AG10803 (cell line): ENCODE results near the gene RNF175.

Experiments
- DNase-seq: peaks from one replicate; pipeline ENCODE4 v3.0.0; 2010; ENCODE audit warnings: low read depth
- H3K4me3 ChIP-seq: 2 replicates; pipeline ENCODE4 v1.5.1; 2011; ENCODE audit warnings: mild to moderate bottlenecking, low read length, control low read depth
- TF ChIP-seq, protein P1 (sequence below): conservative IDR thresholded peaks from 2 replicates; pipeline ENCODE4 v1.5.1; 2011; ENCODE audit warnings: mild to moderate bottlenecking, low read length, control low read depth, inconsistent platforms

RNF175 gene

DNA sequence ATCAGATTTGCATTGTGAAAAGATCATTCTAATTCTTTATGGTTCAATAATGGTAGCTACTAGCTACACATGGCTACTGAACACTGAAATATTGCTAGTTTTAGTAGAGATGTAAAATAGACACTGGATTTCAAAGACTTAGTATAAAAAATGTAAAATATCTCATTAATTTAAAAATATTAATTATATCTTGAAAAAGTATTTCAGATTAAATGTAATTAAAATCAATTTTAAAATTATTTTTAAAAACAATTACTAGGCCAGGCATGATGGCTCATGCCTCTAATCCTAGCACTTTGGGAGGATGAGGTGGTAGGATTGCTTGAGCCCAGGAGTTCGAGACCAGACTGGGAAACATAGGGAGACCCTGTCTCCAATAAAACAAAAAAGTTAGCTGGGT is 96.2 kb downstream of the RNF175 start:
- no peak for DNase-seq
- TF ChIP-seq, protein P1, sequence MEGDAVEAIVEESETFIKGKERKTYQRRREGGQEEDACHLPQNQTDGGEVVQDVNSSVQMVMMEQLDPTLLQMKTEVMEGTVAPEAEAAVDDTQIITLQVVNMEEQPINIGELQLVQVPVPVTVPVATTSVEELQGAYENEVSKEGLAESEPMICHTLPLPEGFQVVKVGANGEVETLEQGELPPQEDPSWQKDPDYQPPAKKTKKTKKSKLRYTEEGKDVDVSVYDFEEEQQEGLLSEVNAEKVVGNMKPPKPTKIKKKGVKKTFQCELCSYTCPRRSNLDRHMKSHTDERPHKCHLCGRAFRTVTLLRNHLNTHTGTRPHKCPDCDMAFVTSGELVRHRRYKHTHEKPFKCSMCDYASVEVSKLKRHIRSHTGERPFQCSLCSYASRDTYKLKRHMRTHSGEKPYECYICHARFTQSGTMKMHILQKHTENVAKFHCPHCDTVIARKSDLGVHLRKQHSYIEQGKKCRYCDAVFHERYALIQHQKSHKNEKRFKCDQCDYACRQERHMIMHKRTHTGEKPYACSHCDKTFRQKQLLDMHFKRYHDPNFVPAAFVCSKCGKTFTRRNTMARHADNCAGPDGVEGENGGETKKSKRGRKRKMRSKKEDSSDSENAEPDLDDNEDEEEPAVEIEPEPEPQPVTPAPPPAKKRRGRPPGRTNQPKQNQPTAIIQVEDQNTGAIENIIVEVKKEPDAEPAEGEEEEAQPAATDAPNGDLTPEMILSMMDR = no peak
- no peak overlapping the region for H3K4me3 ChIP-seq

DNA sequence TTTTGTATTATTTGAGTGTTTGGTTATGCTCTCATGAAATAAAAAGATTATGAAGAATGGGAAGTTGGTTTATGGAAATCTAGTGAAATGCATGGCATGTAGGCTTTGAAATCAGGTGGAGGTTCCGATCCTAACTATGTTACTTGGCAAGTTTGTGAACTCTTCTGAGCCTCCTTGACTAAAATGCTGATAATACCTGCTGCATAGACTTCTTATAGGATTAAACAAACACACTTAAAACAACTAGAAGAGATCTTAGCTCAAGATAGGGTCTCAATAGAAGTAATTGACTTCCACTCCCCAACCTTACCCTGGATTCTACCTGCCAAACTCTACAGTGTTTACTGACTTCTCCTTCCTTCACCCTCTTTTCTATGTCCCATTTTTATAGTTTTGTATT is 97.9 kb downstream of the RNF175 start:
- H3K4me3 ChIP-seq = no peak overlapping the region
- TF ChIP-seq, protein P1 = no peak
- DNase-seq = no peak

DNA sequence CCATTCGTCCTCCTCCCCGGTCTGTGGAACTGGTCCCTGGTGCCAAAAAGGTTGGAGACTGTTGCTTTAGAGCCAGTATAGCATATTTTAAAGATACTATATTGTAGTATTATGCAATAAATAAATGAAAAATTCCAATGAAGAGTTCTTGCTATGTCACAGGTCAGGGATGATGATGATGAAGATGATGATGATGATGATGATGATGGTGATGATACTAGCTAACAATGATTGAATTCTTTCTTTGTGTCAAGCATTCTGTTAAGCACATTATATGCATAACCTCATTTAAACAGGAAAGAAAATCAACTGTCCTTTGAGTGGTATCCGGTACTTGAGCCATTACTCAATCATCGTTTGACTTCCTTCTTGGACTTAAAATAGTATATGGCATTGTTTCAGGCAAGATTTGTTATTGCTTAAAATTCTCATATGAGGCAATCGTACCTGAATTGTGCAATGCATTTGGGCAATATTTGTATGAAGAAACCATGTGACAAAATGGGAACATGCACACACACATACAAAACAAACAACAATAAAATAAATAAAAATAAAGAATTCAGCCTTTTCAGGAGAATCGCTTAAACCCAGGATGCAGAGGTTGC is 98.5 kb downstream of the RNF175 start:
- H3K4me3 ChIP-seq = no peak overlapping the region
- peak; percentile 40 for DNase-seq
- TF ChIP-seq, protein P1 = no peak
